Limb (tissue), 2 donors: Measurements from ENCODE around the gene PRPF39.
"Not testable (repeated sequence)": the region's sequence is repeated elsewhere in the genome, so short reads cannot be mapped to it uniquely, and the experiment has no call there.

Experiments used
- DNase-seq, 2 donors: peaks; one replicate each; pipeline ENCODE4 v3.0.0-alpha.2; 2016; ENCODE audit errors: extremely low spot score in 2 of 2

Gene PRPF39

DNA sequence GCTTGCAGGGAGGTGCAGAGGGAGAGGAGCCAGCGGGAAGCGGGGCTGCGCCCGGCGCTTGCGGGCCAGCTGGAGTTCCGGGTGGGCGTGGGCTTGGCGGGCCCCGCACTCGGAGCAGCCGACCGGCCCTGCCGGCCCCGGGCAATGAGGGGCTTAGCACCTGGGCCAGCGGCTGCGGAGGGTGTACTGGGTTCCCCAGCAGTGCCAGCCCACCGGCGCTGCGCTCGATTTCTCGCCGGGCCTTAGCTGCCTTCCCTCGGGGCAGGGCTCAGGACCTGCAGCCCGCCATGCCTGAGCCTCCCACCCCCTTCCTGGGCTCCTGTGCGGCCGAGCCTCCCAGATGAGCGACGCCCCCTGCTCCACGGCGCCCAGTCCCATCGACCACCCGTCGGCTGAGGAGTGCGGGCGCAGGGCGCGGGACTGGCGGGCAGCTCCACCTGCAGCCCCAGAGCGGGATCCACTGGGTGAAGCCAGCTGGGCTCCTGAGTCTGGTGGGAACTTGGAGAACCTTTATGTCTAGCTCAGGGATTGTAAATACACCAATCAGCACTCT, 3.4 kb upstream of the PRPF39 start:
- not testable (repeated sequence) for DNase-seq

DNA sequence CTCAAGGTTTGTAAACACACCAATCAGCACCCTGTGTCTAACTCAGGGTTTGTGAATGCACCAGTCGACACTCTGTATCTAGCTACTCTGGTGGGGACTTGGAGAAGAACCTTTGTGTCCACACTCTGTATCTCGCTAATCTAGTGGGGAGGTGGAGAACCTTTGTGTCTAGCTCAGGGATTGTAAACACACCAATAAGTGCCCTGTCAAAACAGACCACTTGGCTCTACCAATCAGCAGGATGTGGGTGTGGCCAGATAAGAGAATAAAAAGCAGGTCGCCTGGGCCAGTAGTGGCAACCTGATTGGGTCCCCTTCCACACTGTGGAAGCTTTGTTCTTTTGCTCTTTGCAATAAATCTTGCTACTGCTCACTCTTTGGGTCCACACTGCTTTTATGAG, 2.8 kb upstream of the PRPF39 start:
- not testable (repeated sequence) for DNase-seq

DNA sequence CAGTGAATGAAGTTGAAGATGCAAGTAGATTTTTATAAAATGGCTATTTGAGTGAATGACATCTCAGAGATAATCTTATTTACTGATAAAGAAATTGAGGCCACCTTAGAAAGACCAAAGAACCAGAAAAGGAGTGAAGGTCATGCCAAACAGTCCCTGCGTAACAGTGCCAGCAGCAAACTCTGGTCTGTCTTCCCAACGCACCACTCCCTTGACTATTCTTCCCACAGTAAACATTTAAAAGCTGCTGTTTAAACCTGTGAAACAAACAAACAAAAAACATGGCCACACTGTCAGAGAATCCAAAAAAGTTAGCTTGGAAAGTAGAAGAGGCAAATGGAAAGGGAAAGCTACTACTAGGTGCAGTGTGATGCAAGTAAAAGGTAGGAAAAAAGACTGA, 1.5 kb upstream of the PRPF39 start:
- DNase-seq: no peak

DNA sequence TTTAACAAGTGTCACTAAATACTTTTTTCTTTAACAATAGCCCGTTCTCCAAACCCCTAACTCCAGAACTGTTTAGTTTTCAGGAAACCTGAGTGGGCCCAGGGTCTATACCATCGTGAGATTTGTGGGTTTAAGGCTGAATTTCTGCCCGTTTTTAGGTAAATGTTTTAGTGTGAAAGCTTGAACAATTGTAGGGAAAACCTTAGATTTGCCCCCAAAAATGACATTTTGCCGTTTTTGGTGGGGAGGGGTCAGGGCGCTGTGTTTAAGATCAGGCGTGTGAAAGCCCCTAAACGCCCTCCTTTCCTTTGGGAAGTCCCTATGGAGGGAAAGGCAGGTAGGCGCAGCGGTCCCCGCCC, 320 bp upstream of the PRPF39 start:
- no peak for DNase-seq

DNA sequence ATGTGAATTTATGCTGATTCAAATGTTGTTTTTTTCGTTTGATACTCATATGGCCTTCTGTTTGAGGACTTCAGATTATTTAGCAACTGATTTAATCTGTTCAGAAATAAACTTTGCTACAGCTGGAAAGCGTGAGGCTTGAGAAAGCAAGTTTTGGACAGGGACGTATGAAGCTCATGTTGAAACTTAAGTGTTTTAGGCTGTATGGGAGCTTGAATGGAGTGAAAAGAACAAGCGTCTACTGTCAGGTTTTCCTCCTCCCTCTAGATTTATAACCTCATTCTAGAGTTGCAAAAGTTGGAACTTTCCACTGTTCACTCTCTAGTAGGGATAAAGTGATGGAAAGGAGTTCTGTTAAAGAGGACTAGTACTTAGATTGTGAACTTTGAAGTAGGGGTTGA, 1.0 kb downstream of the PRPF39 start:
- peak in 1 of 2 donors; percentile 18 for DNase-seq

DNA sequence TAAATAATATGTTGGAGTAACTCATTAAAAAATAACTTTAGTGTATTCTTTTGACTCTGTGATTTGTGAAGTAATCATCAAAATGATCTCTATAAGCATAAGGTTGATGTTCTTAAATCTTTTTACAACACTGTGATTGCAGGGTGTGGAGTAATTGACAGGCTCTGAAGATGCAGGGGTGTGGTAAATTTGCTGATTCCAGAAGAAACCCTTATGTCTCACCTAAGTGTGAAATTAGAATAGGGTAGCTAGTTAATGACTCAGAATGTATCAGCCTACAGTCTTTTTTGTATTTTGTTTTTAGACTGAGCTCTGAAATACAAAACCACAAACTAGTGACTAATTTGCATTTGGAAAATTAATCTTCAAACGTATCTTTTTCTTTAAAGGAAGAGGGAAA, 5.9 kb downstream of the PRPF39 start:
- DNase-seq: no peak

DNA sequence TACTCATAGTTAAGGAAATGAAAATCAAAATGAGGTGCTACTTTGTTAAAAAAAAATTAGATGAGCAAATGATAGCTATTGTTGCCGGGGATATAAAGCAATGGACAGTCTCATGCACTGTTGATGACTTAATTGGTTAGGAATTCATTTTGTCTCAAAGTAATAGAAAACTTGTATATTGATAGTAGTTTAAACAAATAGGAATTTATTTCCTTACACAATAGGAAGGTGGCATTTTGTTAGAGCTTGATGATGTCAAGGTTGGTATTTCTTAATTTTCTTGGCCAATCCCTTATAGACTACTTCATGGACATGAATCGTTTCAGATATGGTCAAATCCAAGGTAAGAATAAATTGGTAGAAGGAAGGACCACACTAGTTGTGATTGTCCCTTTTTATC, 7.8 kb downstream of the PRPF39 start:
- DNase-seq: no peak

DNA sequence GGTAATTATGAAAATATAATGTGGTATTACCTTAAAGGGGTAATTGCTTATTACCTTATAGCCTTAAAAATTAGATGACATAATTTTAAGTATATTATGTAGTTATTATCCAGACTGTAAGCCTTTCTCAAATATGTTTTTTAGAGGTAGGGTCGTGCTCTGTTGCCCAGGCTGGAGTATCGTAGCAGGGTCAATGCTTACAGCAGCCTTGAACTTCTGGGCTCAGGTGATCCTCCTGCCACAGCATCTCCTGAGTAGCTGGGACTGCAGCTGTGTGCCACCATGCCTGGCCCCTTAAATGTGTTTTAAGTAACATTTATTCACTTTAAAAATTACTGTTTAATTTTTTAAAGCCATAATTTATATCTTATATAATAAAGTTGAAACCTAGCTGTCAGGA, 10.4 kb downstream of the PRPF39 start:
- DNase-seq: no peak

DNA sequence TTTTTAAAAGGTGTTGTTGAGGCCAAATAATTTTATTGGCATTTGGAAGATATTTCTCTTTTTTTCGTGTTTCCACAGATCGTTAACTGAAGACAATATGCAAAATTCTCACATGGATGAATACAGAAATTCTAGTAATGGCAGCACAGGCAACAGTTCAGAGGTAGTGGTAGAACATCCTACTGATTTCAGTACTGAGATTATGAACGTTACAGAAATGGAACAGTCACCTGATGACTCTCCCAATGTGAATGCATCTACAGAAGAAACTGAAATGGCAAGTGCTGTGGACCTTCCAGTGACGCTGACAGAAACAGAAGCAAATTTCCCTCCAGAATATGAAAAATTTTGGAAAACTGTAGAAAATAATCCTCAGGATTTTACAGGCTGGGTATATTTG, 11.2 kb downstream of the PRPF39 start:
- no peak for DNase-seq

DNA sequence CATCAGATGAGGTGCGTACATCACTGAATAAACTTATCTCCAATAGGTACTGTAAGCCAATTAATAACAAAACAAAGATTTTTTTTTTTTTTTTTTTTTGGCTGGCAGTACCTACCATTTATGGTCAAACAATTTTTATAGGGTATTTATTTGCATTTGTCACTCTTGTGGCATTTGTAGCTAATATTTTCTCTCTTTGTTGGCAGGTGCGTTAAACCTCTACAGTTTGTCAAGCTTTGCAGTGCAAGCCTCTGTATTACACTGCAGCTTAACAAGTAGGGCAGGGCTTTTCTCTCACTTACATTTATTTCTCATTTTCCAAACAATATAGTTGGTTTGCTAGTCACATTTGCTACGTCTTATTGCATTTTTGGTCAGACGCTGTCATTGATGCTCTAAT, 12.3 kb downstream of the PRPF39 start:
- no peak for DNase-seq

DNA sequence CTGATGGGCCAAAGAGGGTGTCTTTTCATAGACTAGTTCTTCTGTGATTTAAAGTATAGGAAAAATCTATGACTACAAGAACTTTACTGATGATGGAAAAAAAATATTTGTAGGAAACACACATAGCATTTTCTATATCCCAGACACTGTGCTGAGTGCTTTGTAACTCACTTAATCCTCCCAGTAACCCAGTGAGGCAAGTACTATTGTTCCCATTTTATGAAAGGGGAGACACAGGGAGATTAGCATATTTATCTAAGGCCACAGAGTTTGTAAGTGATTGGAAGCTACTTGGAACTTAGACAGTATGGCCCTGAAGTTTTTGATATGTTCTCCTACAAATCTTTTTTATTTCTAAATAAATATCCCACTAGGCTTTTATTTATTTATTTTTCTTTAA, 19.9 kb downstream of the PRPF39 start:
- no peak for DNase-seq

DNA sequence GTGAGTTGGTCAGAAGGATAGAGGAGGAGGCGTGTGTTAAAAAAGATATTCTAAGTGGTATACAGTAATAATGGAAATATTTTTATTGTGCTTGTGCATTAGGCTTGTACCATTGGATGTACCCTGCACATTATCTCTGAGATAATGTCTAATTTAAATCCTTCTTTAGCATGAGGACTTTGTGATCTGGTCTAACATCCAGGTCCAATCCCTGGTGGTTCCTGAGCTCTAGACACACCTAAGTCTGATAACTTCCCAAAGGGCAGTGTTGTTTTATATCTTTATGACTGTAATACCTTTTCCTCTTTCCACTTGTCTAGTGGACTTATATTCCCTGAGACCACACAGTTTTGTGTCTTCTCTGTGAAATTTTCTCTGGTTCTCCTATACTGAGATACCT, 20.6 kb downstream of the PRPF39 start:
- no peak for DNase-seq

DNA sequence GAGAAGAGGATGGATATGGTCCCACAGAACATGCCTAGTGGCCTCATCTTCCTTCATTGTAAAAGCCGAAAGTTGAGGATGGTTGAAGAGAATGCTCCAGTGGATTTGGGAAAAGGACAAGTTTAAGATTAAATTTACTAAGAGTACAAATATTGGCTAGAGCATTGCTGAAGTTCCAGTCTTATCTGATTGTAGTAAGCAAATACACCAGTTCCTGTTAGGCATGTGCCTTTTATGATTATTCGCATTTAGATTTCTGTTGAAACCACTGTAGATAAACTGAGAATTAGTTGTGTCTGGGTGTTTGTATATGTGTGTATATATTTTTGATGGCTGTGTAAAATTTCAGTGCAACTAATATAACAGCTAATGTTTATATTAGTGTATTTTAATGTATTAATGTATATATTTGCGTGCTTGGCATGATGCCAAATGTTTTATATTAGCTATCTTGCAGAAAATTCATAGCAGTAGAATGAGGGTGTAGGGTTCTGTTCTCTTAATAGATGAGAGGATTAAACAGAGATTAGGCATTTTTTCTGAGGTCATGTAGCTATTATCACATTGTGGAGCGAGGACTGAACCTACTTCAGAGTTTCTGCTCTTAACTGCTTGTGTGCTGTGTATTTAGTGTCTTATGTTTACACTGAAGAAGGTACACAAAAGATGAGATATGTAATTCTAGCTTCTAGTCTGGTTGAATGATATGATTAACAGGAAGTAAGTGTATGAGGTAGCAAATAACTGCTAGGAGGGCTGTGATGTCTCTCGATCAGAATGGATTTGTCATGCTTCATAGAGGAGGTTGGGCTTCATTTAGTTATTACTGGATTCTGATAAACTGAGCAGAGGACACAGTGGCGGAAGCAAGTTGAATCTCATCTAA, 29.2 kb downstream of the PRPF39 start:
- no peak for DNase-seq

DNA sequence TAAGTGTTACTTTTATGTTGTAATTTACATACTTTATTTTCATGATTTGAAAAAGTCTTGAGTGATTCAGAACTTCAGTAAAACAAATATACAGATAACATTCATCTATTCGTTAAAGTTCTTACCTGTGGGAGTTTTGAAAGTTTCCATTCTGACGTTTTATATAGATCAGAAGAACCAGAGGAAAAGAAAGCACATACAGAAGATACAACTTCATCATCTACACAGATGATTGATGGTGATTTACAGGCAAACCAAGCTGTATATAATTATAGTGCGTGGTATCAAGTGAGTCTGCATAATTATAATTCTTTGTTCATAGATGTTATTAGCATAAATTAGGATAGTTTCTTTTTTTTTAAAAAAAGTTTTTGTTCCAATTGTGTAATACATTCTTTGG, 30.4 kb downstream of the PRPF39 start:
- no peak for DNase-seq

DNA sequence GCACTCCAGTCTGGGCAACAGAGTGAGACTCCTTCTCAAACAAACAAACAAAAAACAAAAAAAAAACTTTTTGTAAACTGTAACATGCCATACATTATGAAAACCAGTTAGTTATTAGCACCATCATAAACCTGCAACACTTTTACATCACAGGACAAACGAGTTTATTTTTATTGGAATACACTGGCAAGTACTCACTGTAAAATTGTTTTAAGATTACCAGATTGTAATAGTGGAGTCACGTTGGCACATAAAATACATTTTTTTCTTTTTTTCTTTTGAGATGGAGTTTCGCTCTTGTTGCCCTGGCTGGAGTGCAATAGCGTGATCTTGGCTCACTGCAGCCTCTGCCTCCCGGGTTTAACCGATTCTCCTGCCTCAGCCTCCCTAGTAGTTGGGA, 34.7 kb downstream of the PRPF39 start:
- DNase-seq: no peak

DNA sequence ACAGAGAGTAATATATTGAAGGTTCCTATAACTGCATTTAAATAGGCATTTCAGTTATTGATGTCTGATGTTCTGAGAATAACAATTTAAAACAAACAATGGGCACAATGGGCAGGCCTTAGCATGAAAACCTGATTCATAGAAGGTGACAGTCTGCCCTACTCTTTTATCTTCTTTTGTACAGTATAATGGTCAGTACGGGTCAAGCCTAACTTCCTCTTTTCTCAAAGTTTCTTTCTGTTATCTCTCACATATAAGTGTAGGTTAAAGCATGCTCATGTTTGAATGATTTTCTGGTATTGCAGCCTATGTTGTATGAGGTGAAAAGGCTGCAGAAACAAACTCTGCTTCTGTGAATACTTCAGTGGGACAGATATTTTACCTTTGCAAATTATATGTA, 36.2 kb downstream of the PRPF39 start:
- no peak for DNase-seq

DNA sequence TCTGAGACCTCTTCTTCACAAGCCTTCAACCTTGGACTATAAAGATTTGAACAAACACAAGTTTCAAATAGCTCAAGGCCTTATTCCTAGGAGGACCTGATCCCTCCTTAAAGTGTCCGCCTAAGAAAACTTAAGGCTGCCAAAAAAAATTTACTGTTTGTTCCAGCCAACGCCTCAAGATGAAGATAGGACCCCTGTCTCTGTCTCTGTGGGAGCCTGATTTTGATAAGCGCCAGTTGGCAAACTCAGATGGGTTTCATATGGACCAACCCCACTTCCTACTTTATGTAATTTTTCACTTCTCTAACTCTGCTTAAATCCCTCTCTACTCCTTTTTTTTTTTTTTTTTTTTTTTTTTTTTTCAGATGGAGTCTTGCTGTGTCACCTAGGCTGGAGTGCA, 39.4 kb downstream of the PRPF39 start:
- no peak for DNase-seq

DNA sequence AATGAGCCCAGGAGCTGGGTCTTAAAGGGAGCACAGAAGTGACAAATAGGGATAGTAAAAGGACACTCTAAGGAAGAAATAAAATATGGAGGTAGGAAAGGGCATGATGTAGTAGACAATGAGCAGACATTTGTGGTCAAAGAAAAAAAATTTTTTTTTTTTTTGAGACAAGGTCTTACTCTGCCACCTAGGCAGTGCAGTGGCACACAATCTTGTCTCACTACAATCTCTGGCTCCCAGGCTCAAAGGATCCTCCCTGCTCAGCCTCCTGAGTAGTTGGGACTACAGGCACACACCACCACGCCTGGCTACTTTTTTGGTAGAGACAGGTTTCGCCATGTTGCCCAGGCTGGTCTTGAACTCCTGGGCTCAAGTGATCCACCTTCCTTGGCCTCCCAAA, 41.8 kb downstream of the PRPF39 start:
- no peak for DNase-seq

DNA sequence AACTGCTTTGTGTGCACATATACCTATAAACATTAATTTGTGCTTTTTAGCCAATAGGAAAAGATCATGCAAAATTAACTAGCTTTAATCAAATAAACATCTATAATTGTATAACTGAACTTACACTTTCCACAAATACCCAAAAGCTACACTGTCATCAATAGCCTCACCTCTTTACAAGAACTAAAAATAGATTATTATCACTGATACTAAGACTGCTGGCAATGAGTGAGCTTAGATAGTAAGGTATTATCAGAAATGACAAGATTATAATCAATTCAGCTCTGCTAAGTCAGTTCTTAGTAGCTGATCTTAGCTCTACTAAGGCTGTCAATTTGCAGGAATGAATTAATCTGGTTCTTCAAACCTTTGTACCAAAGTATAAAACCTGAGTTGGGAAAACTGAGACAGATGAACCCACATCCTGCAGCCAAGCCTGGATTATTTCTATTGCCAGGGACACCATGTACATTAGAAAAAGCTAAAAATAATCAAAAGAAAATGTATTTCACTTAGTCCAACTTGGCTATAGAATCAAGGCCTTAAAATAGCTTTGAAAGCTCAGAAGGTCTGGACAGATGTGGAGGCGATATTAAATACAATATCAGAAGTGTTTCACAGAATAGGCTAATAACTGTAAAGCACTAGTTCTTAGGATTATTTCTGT, 45.2 kb downstream of the PRPF39 start:
- DNase-seq: no peak

DNA sequence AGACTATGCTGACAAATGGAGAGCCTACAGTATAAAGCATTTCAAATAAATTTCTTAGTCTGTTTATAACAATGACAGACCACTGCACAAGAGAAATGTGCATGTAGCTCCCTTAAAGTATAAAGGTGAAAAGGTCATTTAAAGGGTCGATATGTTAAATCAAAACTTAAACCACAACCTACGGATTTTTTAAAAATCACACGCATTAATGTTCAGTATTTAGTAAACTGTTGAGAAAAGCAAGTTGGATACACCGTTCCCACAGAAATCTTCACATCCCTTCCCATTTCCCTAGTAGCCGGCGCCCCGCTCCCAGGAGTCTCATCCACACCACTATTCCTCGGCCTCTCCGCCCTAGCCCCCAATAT, 49.8 kb downstream of the PRPF39 start:
- DNase-seq: no peak

DNA sequence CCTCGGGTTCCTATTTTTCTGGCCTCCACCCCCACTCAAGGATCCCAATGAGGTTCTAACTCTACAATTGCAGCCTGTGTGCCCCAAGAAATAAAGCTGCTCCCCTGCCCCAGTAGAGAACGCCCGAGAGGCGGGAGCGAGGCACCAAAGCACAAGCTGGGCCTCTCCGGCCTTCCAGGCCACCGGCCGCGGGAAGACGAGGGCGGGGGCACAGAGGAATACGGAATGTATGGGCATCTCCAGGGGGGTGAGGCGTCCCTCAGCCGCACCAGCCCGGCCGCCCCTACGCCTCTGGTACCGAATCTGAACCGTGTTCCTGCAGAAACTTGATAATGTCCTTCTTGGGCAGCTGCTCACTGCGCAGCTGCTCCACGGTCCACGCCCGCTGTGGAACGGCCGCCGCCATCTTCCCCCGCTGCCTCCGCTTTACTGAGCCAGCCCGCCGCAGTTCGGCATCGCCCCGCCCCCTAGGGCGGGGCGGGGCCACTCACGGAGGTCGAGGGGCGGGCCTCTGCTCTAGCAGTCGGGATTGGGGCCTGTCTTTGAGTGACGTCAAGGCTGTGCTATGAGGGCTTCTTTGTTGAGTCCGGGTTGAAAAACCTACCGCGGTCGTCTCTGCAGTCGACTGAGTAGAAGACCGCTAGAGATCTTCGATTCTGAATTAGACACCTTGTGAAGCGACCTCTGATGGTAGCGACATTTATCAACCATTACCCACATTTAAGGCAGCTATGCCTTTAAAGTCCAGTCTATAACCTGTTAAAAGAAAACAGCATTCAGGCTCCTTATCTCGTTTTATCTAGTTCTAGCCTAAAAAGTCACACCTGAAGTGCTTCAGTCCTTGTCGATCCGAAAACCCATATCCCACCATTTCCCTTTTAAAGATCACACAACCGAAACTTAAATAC, 50.4 kb downstream of the PRPF39 start, which contains the start of gene FKBP3:
Gene FKBP3 (minus strand): TSS at position 431 of the 908 bp plus-strand sequence. CDS start 25 bp downstream, at position 406.
- DNase-seq: peak; percentile 97 to 99

DNA sequence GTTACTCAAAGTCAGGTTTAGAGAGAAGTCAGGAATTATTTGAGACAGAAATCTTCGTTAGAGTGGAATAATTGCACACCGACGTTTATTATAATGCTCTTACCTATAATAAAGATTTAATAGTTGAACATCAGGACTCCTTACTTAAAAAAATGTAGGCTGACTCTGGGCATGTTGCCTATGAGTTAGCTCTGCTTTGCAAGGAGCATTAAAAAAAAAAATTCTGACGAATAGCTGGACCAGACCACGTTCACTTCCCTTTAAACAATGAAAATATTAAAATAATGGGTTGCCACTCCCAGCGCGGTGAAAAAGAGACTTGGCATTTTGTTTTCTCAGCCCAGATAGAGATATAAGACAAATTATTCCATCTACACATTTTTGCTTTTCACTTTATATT, 51.2 kb downstream of the PRPF39 start:
- DNase-seq: no peak
